Loucy (cell line): ENCODE measurements around the gene TUBG1.

Source experiments
- H2AFZ ChIP-seq: fragments of 200-600 bp; sonication (generic); 2 replicates; pipeline ENCODE4 v1.6.0; 2016; ENCODE audit warnings: antibody characterized with exemption, mild to moderate bottlenecking, low read length, moderate library complexity
- H3F3A ChIP-seq: fragments of 200-600 bp; 2 replicates; pipeline ENCODE4 v1.6.0; 2016; ENCODE audit warnings: antibody characterized with exemption, low read depth, mild to moderate bottlenecking
- H3K27me3 ChIP-seq: fragments of 200-600 bp; sonication (generic); 2 replicates; pipeline ENCODE4 v1.6.1; 2014; ENCODE audit warnings: low read length, mild to moderate bottlenecking; ENCODE audit not compliant: insufficient read depth, poor library complexity, severe bottlenecking
- H3K36me3 ChIP-seq: fragments of 200-600 bp; sonication (generic); 2 replicates; pipeline ENCODE4 v1.6.1; 2016; ENCODE audit warnings: low read length; ENCODE audit not compliant: insufficient read depth
- H3K4me1 ChIP-seq: fragments of 200-600 bp; sonication (generic); 2 replicates; pipeline ENCODE4 v1.5.1; 2014; ENCODE audit warnings: low read length, mild to moderate bottlenecking; ENCODE audit not compliant: insufficient read depth, poor library complexity, severe bottlenecking
- H3K4me2 ChIP-seq: fragments of 200-600 bp; sonication (generic); 2 replicates; pipeline ENCODE4 v1.6.0; 2014; ENCODE audit warnings: antibody characterized with exemption, low read length, low read depth, mild to moderate bottlenecking; ENCODE audit not compliant: poor library complexity, severe bottlenecking
- H3K4me3 ChIP-seq: fragments of 200-600 bp; sonication (generic); 2 replicates; pipeline ENCODE4 v1.5.1; 2014; ENCODE audit warnings: low read length, mild to moderate bottlenecking, mixed read lengths; ENCODE audit not compliant: poor library complexity, severe bottlenecking
- H3K79me2 ChIP-seq: fragments of 200-600 bp; sonication (generic); 2 replicates; pipeline ENCODE4 v1.6.1; 2014; ENCODE audit warnings: low read length; ENCODE audit not compliant: insufficient read depth
- H3K9ac ChIP-seq: fragments of 200-600 bp; sonication (generic); 2 replicates; pipeline ENCODE4 v1.6.0; 2014; ENCODE audit warnings: mild to moderate bottlenecking, low read depth, low read length, moderate library complexity; ENCODE audit not compliant: poor library complexity, severe bottlenecking
- H3K9me2 ChIP-seq: fragments of 200-600 bp; sonication (generic); replicated peaks from 2 replicates; pipeline ENCODE4 v1.6.1; 2016; ENCODE audit warnings: low read depth, low read length, mixed read lengths
- H3K9me3 ChIP-seq: fragments of 200-600 bp; sonication (generic); 2 replicates; pipeline ENCODE4 v1.6.1; 2014; ENCODE audit warnings: mild to moderate bottlenecking, antibody characterized with exemption, low read length, low read depth; ENCODE audit not compliant: insufficient read depth
- H4K20me1 ChIP-seq: fragments of 200-600 bp; sonication (generic); 2 replicates; pipeline ENCODE4 v1.6.0; 2014; ENCODE audit warnings: antibody characterized with exemption, low read length, mild to moderate bottlenecking; ENCODE audit not compliant: insufficient read depth, poor library complexity, severe bottlenecking
- EZH2phosphoT487 ChIP-seq: fragments of 200-600 bp; IDR thresholded peaks from 2 replicates; pipeline ENCODE4 v1.6.1; 2018; ENCODE audit warnings: antibody characterized with exemption, mild to moderate bottlenecking, moderate library complexity, borderline replicate concordance
- TF ChIP-seq, protein P1 (sequence below): fragments of 200-600 bp; sonication (generic); conservative IDR thresholded peaks from 2 replicates; pipeline ENCODE4 v1.5.1; 2014; ENCODE audit warnings: mild to moderate bottlenecking, antibody characterized with exemption, low read length

The TUBG1 gene

DNA sequence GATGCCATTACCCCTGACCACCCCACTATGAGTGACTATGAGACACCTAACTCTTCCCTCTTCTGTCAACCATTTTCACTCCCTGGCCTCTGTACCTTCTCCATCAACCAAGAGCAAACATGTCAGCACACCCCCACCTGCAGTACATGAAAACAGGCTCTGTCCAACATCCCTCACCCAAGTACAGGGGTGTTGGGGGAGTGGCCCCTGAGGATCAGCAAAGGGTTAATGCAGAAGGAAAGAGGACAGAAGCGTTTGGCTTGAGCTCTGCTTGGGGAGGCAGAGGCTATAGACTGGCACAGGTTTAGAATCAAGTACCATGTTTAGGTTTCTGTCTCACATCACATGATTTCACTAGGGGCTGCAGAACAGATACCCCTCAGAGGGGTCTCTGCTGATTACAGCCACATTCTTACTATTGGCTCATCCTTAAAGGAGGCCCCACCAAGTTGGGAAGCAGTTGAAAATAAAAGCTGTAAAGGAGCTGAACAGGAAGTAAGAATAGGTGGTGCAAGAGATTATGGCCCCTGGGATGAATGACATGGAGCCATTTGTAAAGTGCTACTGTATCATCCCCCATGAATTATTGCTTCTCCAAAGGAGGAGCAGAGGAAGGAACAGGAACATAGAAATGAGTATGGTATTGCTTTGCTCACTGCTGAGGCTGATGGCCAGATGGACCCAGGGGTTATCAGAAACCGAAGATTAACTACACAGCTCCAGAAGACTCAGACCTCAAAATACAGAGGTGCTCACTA lies 29.5 kb upstream of the TUBG1 start:
- Histone ChIP-seq H3K79me2 (peaks cover 19% of the 10 kb centered on the region), H2AFZ (no peak overlapping the region), H3K4me1 (peaks cover 11% of the 10 kb centered on the region), H3K4me2 (no peak overlapping the region), H3K36me3 (peaks cover 49% of the 10 kb centered on the region; the same call in 1 of the 2 replicates), H3K4me3 (no peak overlapping the region), H3F3A (no peaks in the 10 kb centered on the region; the same call in 1 of the 2 replicates), H3K9me2 (no peaks in the 10 kb centered on the region), H3K9me3 (no peaks in the 10 kb centered on the region), H3K9ac (no peak overlapping the region), H4K20me1 (no peaks in the 10 kb centered on the region), H3K27me3 (no peaks in the 10 kb centered on the region)
- TF ChIP-seq, protein P1, sequence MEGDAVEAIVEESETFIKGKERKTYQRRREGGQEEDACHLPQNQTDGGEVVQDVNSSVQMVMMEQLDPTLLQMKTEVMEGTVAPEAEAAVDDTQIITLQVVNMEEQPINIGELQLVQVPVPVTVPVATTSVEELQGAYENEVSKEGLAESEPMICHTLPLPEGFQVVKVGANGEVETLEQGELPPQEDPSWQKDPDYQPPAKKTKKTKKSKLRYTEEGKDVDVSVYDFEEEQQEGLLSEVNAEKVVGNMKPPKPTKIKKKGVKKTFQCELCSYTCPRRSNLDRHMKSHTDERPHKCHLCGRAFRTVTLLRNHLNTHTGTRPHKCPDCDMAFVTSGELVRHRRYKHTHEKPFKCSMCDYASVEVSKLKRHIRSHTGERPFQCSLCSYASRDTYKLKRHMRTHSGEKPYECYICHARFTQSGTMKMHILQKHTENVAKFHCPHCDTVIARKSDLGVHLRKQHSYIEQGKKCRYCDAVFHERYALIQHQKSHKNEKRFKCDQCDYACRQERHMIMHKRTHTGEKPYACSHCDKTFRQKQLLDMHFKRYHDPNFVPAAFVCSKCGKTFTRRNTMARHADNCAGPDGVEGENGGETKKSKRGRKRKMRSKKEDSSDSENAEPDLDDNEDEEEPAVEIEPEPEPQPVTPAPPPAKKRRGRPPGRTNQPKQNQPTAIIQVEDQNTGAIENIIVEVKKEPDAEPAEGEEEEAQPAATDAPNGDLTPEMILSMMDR = no peak
- TF ChIP-seq EZH2phosphoT487 = no peak

DNA sequence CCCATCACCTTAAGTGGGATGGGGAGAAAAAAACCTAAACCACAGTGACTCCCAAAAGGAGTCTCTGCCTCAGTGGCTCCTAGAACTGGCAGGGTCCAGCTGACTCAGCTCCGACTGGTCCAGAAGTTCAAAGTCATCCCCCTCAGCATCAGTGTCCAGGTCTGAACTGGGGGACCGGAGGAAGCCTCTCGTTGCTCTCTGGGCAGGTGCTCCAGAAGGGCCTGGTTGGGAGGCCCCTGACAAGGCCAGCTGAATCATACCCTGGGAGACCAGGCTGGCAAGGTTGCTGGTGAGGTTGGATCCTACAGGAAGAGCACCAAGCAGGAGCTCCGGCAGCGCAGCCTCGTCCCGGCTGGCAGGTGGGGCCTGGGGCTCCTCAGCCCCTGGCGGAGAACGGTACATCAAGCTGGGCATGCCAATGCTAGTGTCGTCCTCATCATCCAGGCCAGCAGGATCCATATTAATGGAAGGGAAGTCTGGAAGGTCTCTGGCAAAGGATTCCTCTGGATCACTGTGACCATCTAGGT lies 27.7 kb upstream of the TUBG1 start:
- TF ChIP-seq EZH2phosphoT487 = no peak
- TF ChIP-seq, protein P1 = no peak
- Histone ChIP-seq H3K36me3 (peaks cover 67% of the 10 kb centered on the region; the same call in 1 of the 2 replicates), H3K79me2 (peaks cover 7% of the 10 kb centered on the region; the same call in 1 of the 2 replicates), H3K9ac (no peak overlapping the region), H3K27me3 (no peaks in the 10 kb centered on the region), H3K4me2 (no peak overlapping the region), H3K4me3 (no peak overlapping the region), H3K9me2 (no peaks in the 10 kb centered on the region), H3K4me1 (peaks cover 3% of the 10 kb centered on the region), H4K20me1 (no peaks in the 10 kb centered on the region), H3F3A (no peaks in the 10 kb centered on the region; the same call in 1 of the 2 replicates), H3K9me3 (no peaks in the 10 kb centered on the region), H2AFZ (no peak overlapping the region)

DNA sequence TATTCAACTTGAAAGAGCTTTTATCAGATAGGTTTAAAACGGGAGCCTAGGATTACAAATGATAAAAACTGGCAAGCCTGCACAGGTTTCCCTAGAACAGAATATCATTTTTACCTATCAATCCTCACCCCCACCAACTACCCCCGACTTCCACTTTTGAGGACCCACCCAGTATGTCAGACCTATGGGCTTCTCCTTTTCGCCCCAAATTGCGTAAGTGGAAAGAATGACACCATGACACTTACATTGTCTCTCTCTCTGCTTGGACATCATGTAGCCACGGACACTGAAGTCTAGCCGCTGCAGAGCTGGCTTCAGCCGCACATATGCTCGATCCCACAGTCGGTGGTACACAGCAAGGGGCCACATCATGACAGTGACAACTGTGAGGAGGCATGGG lies 24.6 kb upstream of the TUBG1 start:
- no peak overlapping the region for H3K4me3 ChIP-seq
- no peaks in the 10 kb centered on the region for H4K20me1 ChIP-seq
- H3K27me3 ChIP-seq = no peaks in the 10 kb centered on the region
- H3K9me3 ChIP-seq = no peaks in the 10 kb centered on the region
- H3K79me2 ChIP-seq = no peaks in the 10 kb centered on the region
- no peaks in the 10 kb centered on the region for H3K4me1 ChIP-seq
- no peak overlapping the region for H2AFZ ChIP-seq
- H3K9ac ChIP-seq = no peak overlapping the region
- H3K4me2 ChIP-seq = no peak overlapping the region
- TF ChIP-seq, protein P1 = no peak
- no peak for TF ChIP-seq EZH2phosphoT487
- no peaks in the 10 kb centered on the region for H3F3A ChIP-seq
- H3K36me3 ChIP-seq = peaks cover 75% of the 10 kb centered on the region; the same call in 1 of the 2 replicates
- H3K9me2 ChIP-seq = no peaks in the 10 kb centered on the region
